Activated naive CD8-positive, alpha-beta T cell (primary cell): ENCODE results near the gene VDAC1.
"Not testable (repeated sequence)": the region's sequence is repeated elsewhere in the genome, so short reads cannot be mapped to it uniquely, and the experiment has no call there.

Source experiments
- H3K27ac Mint-ChIP-seq: one replicate; pipeline ENCODE4 v1.8.0; 2021; ENCODE audit warnings: mixed read lengths
- H3K27me3 Mint-ChIP-seq: one replicate; pipeline ENCODE4 v1.8.0; 2021; ENCODE audit warnings: mixed read lengths
- H3K36me3 Mint-ChIP-seq: one replicate; pipeline ENCODE4 v1.8.0; 2021; ENCODE audit warnings: mixed read lengths
- H3K4me1 Mint-ChIP-seq: one replicate; pipeline ENCODE4 v1.8.0; 2021; ENCODE audit warnings: low read depth, mixed read lengths
- H3K4me3 Mint-ChIP-seq: one replicate; pipeline ENCODE4 v1.8.0; 2021; ENCODE audit warnings: mild to moderate bottlenecking, mixed read lengths
- H3K9me3 Mint-ChIP-seq: one replicate; pipeline ENCODE4 v1.8.0; 2021; ENCODE audit warnings: low read depth, mixed read lengths

Gene VDAC1

DNA sequence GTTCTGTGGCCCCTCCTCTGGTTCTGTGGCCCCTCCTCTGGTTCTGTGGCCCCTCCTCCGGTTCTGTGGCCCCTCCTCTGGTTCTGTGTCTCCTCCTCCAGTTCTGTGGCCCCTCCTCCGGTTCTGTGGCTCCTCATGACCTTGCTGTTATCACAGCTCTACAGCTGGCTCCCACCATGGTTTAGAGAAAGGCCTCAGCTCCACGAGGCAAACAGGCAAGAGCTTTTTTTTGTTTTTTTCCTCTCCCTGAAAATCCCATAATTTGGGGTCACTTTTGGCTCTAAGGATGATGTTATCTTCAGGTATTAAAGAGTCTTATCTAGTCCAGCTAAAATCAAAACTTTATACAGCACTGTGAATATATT is 68.1 kb downstream of the VDAC1 start:
- no peaks in the 10 kb centered on the region for H3K4me1 Mint-ChIP-seq
- peak overlapping the region; percentile 46 for H3K27ac Mint-ChIP-seq

GRCh38 chr5:133935991-133936650 is 68.7 kb downstream of the VDAC1 start:
- not testable (repeated sequence) for H3K4me3 Mint-ChIP-seq, H3K27me3 Mint-ChIP-seq, H3K4me1 Mint-ChIP-seq, H3K36me3 Mint-ChIP-seq, H3K9me3 Mint-ChIP-seq, H3K27ac Mint-ChIP-seq

More for the DNA sequence above, 68.1 kb downstream of the VDAC1 start:
- no peaks in the 10 kb centered on the region for H3K27me3 Mint-ChIP-seq
- H3K4me3 Mint-ChIP-seq: no peak overlapping the region
- H3K9me3 Mint-ChIP-seq: no peaks in the 10 kb centered on the region
- no peaks in the 10 kb centered on the region for H3K36me3 Mint-ChIP-seq

DNA sequence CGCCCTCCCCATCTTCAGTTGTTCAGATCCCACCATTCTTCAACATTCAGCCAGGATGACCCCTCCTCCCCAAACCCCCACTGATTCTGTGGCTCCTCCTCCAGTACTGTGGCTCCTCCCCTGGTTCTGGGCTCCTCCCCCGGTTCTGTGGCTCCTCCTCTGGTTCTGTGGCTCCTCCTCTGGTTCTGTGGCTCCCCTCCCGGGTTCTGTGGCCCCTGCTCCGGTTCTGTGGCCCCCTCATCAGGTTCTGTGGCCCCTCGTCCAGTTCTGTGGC is 69.2 kb downstream of the VDAC1 start:
- H3K9me3 Mint-ChIP-seq: no peaks in the 10 kb centered on the region
- no peak overlapping the region for H3K4me3 Mint-ChIP-seq
- H3K4me1 Mint-ChIP-seq: peaks cover 6% of the 10 kb centered on the region
- no peaks in the 10 kb centered on the region for H3K36me3 Mint-ChIP-seq
- no peaks in the 10 kb centered on the region for H3K27me3 Mint-ChIP-seq
- H3K27ac Mint-ChIP-seq: no peak overlapping the region

DNA sequence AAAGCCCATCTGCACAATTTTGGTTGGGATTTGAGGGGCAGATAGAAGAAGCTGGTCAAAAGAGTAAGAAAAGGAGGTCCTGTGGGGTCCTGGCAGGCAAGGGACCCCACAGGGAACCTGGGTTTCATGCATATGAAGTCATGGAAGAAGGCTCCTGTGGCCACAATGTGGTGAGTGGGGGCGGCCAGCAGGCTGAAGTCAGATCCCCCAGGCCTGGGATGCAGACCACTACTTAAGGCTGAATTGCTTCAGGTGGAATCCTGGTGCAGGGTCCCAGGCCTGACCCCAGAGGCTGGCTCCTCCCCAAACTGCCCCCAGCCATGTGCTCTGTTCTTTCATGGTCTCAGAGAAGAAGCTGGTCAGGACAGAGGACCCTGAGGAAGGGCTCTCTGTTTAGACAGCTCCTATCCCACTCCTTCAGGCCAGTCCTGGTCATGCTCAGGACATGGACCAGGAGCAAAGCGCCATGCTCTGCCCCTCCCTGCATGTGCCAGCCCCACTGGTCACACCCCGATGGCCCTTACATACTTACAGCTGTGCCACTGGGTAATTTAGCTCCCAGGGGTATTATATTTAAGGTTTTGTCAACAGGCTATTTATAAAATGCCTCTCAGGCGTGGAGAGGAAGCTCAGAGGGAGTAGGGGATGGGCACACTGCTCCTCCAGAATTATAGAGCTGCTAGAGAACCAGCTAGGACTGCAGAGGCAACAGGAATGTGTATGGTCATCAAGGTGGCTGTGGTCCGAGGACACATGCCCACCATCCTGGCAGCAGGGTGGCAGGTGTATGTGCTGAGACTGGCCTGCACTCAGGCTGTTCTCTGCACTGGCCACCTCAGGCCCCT is 69.7 kb downstream of the VDAC1 start:
- H3K4me1 Mint-ChIP-seq: peaks cover 12% of the 10 kb centered on the region
- H3K27me3 Mint-ChIP-seq: no peaks in the 10 kb centered on the region
- no peak overlapping the region for H3K27ac Mint-ChIP-seq
- H3K9me3 Mint-ChIP-seq: no peaks in the 10 kb centered on the region
- no peak overlapping the region for H3K4me3 Mint-ChIP-seq
- no peaks in the 10 kb centered on the region for H3K36me3 Mint-ChIP-seq

GRCh38 chr5:133934311-133934710 is 70.5 kb downstream of the VDAC1 start:
- Mint-ChIP-seq H3K9me3 (no peaks in the 10 kb centered on the region), H3K27ac (no peak overlapping the region), H3K4me3 (no peak overlapping the region), H3K36me3 (no peaks in the 10 kb centered on the region), H3K4me1 (peaks cover 19% of the 10 kb centered on the region), H3K27me3 (no peaks in the 10 kb centered on the region)

DNA sequence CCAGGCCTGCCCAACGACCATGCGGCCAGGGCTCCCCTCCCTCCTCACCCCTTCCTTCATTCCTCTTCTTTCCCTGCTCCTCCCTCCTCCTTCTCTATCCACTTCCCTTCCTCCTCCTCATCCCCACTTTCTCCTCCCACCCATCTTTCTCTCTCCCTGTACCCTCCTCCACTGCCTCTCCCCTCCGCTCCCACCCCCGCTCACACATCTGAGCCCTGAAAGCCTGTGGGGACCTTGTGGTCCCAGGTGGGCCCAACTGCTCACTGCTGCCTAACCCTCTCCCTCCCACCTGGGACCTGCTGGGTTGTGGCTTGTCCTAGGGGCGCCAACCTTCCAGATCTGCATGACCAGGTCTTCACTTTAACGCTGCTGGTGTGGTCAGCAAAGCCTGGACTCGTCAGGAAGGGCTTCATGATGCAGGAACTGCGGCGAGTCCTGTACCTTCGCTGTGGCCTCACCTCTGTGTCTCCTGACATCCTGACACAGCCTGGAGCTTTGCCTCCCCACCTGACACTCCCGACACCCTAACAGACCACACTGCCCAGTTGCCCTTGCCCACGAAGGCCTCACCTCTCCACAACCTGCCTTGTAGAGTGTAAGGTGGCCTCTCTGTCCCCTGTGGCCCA is 71.0 kb downstream of the VDAC1 start:
- Mint-ChIP-seq H3K36me3 (no peaks in the 10 kb centered on the region), H3K27me3 (no peaks in the 10 kb centered on the region), H3K27ac (no peak overlapping the region), H3K9me3 (no peaks in the 10 kb centered on the region), H3K4me1 (peaks cover 24% of the 10 kb centered on the region), H3K4me3 (no peak overlapping the region)

GRCh38 chr5:133933169-133933509 is 71.6 kb downstream of the VDAC1 start:
- peak overlapping the region; percentile 5 for H3K27ac Mint-ChIP-seq

GRCh38 chr5:133932441-133933168 is 72.2 kb downstream of the VDAC1 start:
- Mint-ChIP-seq H3K9me3 (no peaks in the 10 kb centered on the region), H3K27ac (peak overlapping the region; percentile 5), H3K4me1 (peaks cover 32% of the 10 kb centered on the region), H3K36me3 (no peaks in the 10 kb centered on the region), H3K4me3 (no peak overlapping the region), H3K27me3 (no peaks in the 10 kb centered on the region)

More at GRCh38 chr5:133933169-133933509, 71.6 kb downstream of the VDAC1 start:
- Mint-ChIP-seq H3K27me3 (no peaks in the 10 kb centered on the region), H3K4me1 (peaks cover 29% of the 10 kb centered on the region), H3K9me3 (no peaks in the 10 kb centered on the region), H3K4me3 (no peak overlapping the region), H3K36me3 (no peaks in the 10 kb centered on the region)

DNA sequence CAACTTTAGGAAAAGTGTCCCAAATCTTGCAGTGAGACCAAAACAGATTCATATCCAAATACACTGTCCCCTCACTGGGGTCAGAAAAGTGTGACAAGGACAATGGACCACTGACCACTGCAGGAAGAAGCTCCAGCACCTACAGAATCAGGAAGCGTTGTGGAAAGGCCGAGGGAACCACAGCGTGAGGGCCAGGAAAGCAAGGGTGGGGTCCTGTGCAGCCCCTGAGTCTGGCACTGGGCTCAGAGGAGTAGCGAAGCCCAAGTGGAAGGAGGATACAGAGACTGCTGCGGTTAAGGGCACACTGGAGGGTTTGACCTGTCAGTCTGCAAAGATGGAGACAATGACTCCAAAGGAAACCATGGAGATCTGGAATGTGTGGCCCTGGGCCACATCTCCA is 73.2 kb downstream of the VDAC1 start:
- no peaks in the 10 kb centered on the region for H3K27me3 Mint-ChIP-seq
- H3K4me1 Mint-ChIP-seq: peaks cover 32% of the 10 kb centered on the region
- H3K9me3 Mint-ChIP-seq: no peaks in the 10 kb centered on the region
- H3K27ac Mint-ChIP-seq: peak overlapping the region; percentile 97
- no peaks in the 10 kb centered on the region for H3K36me3 Mint-ChIP-seq
- H3K4me3 Mint-ChIP-seq: peak overlapping the region; percentile 81

DNA sequence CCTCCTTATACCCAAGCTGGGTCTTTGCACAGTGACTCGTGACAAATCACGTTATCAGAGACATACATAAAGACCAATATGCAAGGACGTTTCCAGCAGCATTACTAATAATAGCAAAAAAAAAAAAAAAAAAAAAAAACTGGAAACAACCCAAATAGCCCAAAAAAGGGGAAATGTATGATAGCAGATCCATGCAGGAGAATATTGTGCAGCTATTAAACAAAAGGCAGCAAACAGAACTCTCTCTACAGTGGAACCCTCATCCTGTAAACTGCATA is 74.0 kb downstream of the VDAC1 start:
- Mint-ChIP-seq H3K27ac (peak overlapping the region; percentile 97), H3K4me1 (peaks cover 32% of the 10 kb centered on the region), H3K9me3 (no peaks in the 10 kb centered on the region), H3K36me3 (no peaks in the 10 kb centered on the region), H3K4me3 (peak overlapping the region; percentile 81), H3K27me3 (no peaks in the 10 kb centered on the region)

- peak overlapping the region; percentile 97 for H3K27ac Mint-ChIP-seq
- no peaks in the 10 kb centered on the region for H3K36me3 Mint-ChIP-seq
- no peaks in the 10 kb centered on the region for H3K27me3 Mint-ChIP-seq
- no peaks in the 10 kb centered on the region for H3K9me3 Mint-ChIP-seq
- peaks cover 32% of the 10 kb centered on the region for H3K4me1 Mint-ChIP-seq
- peak overlapping the region; percentile 81 for H3K4me3 Mint-ChIP-seq
These were observed 74.5 kb downstream of the VDAC1 start for GRCh38 chr5:133930061-133930812.

DNA sequence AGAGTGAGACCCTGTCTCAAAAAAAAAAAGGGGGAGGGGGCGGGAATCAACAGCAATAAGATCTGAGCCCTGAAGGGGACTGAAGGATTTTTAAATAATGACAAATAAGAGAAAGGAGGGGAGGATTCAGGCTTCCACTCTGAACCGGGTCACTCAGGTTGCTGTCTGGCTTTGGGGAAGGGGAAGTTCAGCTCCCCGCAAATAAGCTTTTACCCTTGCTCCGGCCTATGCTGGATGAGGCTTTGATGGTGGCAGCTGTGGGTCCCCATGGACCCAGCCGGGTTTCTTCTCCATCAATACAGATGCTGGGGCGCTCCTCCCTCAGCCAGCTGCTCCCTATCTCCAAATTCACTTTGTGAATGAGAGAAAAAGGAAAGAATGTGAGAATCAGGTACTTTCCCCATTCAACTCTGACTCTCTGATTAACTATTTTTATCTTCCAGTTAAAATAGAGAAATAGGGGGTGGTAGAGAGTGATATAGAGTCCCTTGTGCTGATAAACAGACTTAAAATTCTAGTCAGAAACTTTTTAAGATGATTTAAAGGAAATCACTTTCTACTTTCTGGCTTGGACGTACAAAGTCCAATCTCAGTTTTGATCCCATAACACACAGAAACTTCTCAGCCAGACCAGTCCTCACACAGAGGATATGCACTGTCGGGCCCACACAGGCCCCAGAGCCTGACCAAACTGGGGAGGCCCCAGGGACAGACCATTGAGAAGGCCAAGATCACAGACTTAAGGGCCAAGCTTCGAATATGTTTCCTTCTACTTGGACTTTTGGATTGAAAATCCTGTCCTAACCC is 76.0 kb downstream of the VDAC1 start:
- H3K27ac Mint-ChIP-seq: peak overlapping the region; percentile 97
- H3K4me3 Mint-ChIP-seq: peak overlapping the region; percentile 58
- H3K36me3 Mint-ChIP-seq: no peaks in the 10 kb centered on the region
- no peaks in the 10 kb centered on the region for H3K9me3 Mint-ChIP-seq
- peaks cover 32% of the 10 kb centered on the region for H3K4me1 Mint-ChIP-seq
- H3K27me3 Mint-ChIP-seq: no peaks in the 10 kb centered on the region

GRCh38 chr5:133927300-133928180 is 77.2 kb downstream of the VDAC1 start:
- Mint-ChIP-seq H3K27me3 (no peaks in the 10 kb centered on the region), H3K36me3 (no peaks in the 10 kb centered on the region), H3K9me3 (no peaks in the 10 kb centered on the region), H3K27ac (peak overlapping the region; percentile 97), H3K4me1 (peaks cover 32% of the 10 kb centered on the region), H3K4me3 (no peak overlapping the region)
